Endothelial cell of umbilical vein (primary cell): Measurements from ENCODE around the gene ZNF425. TPM values are rescaled to one million over a fixed set of nuclear protein-coding genes. Genes with fewer than 3 reads are reported as not detected.

ENCODE experiments used
- BruUV-seq: library from RNA; stranded (reverse); fragments of 400-500 nt; replicated peaks from 2 replicates; lab custom pipeline; 2021; lab: Mats Ljungman, UMichigan
- CTCF ChIA-PET: fragments of 300-600, 350-600 bp; sonication (Branson Sonifier 250); formaldehyde crosslinking; loops from one replicate; lab custom pipeline; 2021; ENCODE audit warnings: antibody characterized with exemption, inconsistent platforms; lab: Charles Lee
- POLR2A ChIA-PET: fragments of 300-600, 350-600 bp; sonication (Branson Sonifier 250); formaldehyde crosslinking; loops from one replicate; lab custom pipeline; 2021; ENCODE audit warnings: antibody characterized with exemption, inconsistent platforms; lab: Charles Lee
- DNase-seq: peaks from one replicate; pipeline ENCODE4 v3.0.0-alpha.2; 2011; ENCODE audit warnings: low read depth, low spot score
- FAIRE-seq: peaks from 2 replicates; lab custom pipeline; 2011; peaks lifted over from hg19 to GRCh38; lab: Jason Lieb, UNC
- H2AFZ ChIP-seq: 2 replicates; pipeline ENCODE4 v1.6.0; 2012; ENCODE audit warnings: low read depth, low read length, control low read depth, inconsistent platforms
- H3K27ac ChIP-seq: 2 replicates; pipeline ENCODE4 v1.5.1; 2011; ENCODE audit warnings: low read depth, mild to moderate bottlenecking, control low read depth, low read length, moderate library complexity; ENCODE audit not compliant: insufficient read depth
- H3K27me3 ChIP-seq, 2 experiments: 2 replicates each; pipeline versions ENCODE4 v1.6.0 to v1.6.1; 2011; ENCODE audit warnings: low read length in 2 of 2, mixed read lengths in 1 of 2; ENCODE audit not compliant: control insufficient read depth in 2 of 2, insufficient read depth in 2 of 2
- H3K36me3 ChIP-seq, 2 experiments: 2 replicates in 1 of 2; 3 replicates in 1 of 2; pipeline ENCODE4 v1.5.1; 2011; ENCODE audit warnings: low read length in 2 of 2, mild to moderate bottlenecking in 1 of 2, moderate library complexity in 1 of 2; ENCODE audit not compliant: control insufficient read depth in 2 of 2, insufficient read depth in 2 of 2; ENCODE audit errors: extremely low read depth in 1 of 2
- H3K4me1 ChIP-seq: 3 replicates; pipeline ENCODE4 v1.5.1; 2011; ENCODE audit warnings: mild to moderate bottlenecking, low read length; ENCODE audit not compliant: control insufficient read depth, insufficient read depth; ENCODE audit errors: extremely low read depth
- H3K4me2 ChIP-seq: 2 replicates; pipeline ENCODE4 v1.6.1; 2011; ENCODE audit warnings: low read length, control low read depth, mixed read lengths; ENCODE audit not compliant: insufficient read depth
- H3K4me3 ChIP-seq, 3 experiments: fragments of 200-600 bp in 1 of 3; sonication (generic), shearing (Covaris generic) in 1 of 3; replicated peaks in 1 of 3; 2 replicates each; pipeline ENCODE4 v1.5.1; 2011 to 2016; ENCODE audit warnings: control low read depth in 3 of 3, low read length in 3 of 3, mild to moderate bottlenecking in 2 of 3, inconsistent platforms in 1 of 3, low read depth in 1 of 3, moderate library complexity in 1 of 3; ENCODE audit not compliant: insufficient read depth in 1 of 3
- H3K79me2 ChIP-seq: 2 replicates; pipeline ENCODE4 v1.6.0; 2012; ENCODE audit warnings: low read length, inconsistent platforms; ENCODE audit not compliant: control insufficient read depth, insufficient read depth
- H3K9ac ChIP-seq: replicated peaks from 2 replicates; pipeline ENCODE3; 2011; ENCODE audit warnings: low read length, control low read depth; ENCODE audit not compliant: insufficient read depth; ENCODE audit errors: extremely low read depth
- H3K9me1 ChIP-seq: replicated peaks from 3 replicates; pipeline ENCODE4 v1.6.0; 2011; ENCODE audit warnings: mild to moderate bottlenecking, low read length; ENCODE audit not compliant: control insufficient read depth, insufficient read depth; ENCODE audit errors: extremely low read depth
- H3K9me3 ChIP-seq: replicated peaks from 2 replicates; pipeline ENCODE4 v1.5.1; 2012; ENCODE audit warnings: low read length, inconsistent platforms; ENCODE audit not compliant: control insufficient read depth, insufficient read depth
- H4K20me1 ChIP-seq: replicated peaks from 2 replicates; pipeline ENCODE3; 2011; ENCODE audit warnings: mild to moderate bottlenecking, low read length; ENCODE audit not compliant: control insufficient read depth, insufficient read depth; ENCODE audit errors: extremely low read depth
- CTCF ChIP-seq, 2 donors: IDR thresholded peaks; 1 replicate in 1 of 2; 2 replicates in 1 of 2; pipeline ENCODE4 v1.5.1; 2011; ENCODE audit warnings: low read length in 2 of 2, mild to moderate bottlenecking in 2 of 2, moderate library complexity in 2 of 2, control low read depth in 1 of 2, inconsistent platforms in 1 of 2, low read depth in 1 of 2; ENCODE audit not compliant: insufficient read depth in 1 of 2; ENCODE audit errors: extremely low read depth in 1 of 2
- EZH2 ChIP-seq: IDR thresholded peaks from 2 replicates; pipeline ENCODE4 v1.6.1; 2012; ENCODE audit warnings: borderline replicate concordance, low read depth, mild to moderate bottlenecking, moderate library complexity, low read length, inconsistent platforms; ENCODE audit not compliant: severe bottlenecking
- FOS ChIP-seq: IDR thresholded peaks from 2 replicates; pipeline ENCODE4 v1.6.1; 2011; ENCODE audit warnings: mild to moderate bottlenecking, low read length, moderate library complexity, borderline replicate concordance; ENCODE audit not compliant: insufficient read depth
- GATA2 ChIP-seq: IDR thresholded peaks from 2 replicates; pipeline ENCODE4 v1.7.0; 2011; ENCODE audit warnings: low read depth, mild to moderate bottlenecking, moderate library complexity, mixed read lengths, low read length; ENCODE audit not compliant: insufficient read length, insufficient read depth
- JUN ChIP-seq: IDR thresholded peaks from 2 replicates; pipeline ENCODE4 v1.6.1; 2011; ENCODE audit warnings: borderline replicate concordance, low read depth; ENCODE audit not compliant: insufficient read length, insufficient read depth
- MAX ChIP-seq: IDR thresholded peaks from 2 replicates; pipeline ENCODE4 v1.6.1; 2011; ENCODE audit not compliant: insufficient read depth, insufficient read length
- MYC ChIP-seq: IDR thresholded peaks from one replicate; pipeline ENCODE4 v1.6.1; 2011; ENCODE audit warnings: mild to moderate bottlenecking, low read depth, low read length
- POLR2A ChIP-seq: IDR thresholded peaks from 2 replicates; pipeline ENCODE4 v1.6.1; 2012; ENCODE audit warnings: low read depth, mild to moderate bottlenecking, control low read depth, low read length
- POLR2AphosphoS5 ChIP-seq: IDR thresholded peaks from 2 replicates; pipeline ENCODE4 v1.6.1; 2012; ENCODE audit warnings: low read depth, mild to moderate bottlenecking, control low read depth, low read length, moderate library complexity; ENCODE audit not compliant: insufficient read depth
- dilution Hi-C: fragments of 300-500 bp; cut with MboI; formaldehyde crosslinking; loops from one replicate; pipeline ENCODE4 v1.15.0; 2019; ENCODE audit warnings: low sequenced_read_pairs; ENCODE audit not compliant: extremely low pct_ligation_motif_present
- intact Hi-C: fragments of 100-400 bp; cut with micrococcal nuclease; formaldehyde crosslinking; loops from one replicate; pipeline ENCODE4 v1.10.0; 2022
- polyA plus RNA-seq, 4 experiments: library from polyadenylated mRNA; depleted of rRNA in 3 of 4; stranded (reverse) in 3 of 4; unstranded in 1 of 4; fragments of >200 nt; gene quantifications; 2 replicates each; pipeline versions ENCODE4 v1.2.1 to v1.2.3, GENCODE V29; 2011 to 2012; ENCODE audit warnings: missing spikeins in 1 of 4
- total RNA-seq: library from RNA; stranded (reverse); gene quantifications from 2 replicates; pipeline ENCODE4 v1.2.3, GENCODE V29; 2021

The ZNF425 gene
- total and polyA plus RNA-seq, 2 donors (not counting 3 experiments of a cell fraction or from before 2014, with no cell fraction given) = 0.68 to 0.93 TPM

GRCh38 chr7:149171892-149172533 is 45.9 kb upstream of the ZNF425 start:
- Histone ChIP-seq H3K79me2 (no peaks in the 10 kb centered on the region), H2AFZ (no peak overlapping the region), H3K9me1 (no peaks in the 10 kb centered on the region), H4K20me1 (no peaks in the 10 kb centered on the region), H3K36me3 (peaks cover 9 to 10% of the 10 kb centered on the region in 2 experiments), H3K4me1 (peaks cover 7% of the 10 kb centered on the region), H3K4me3 (no peak overlapping the region), H3K9me3 (no peaks in the 10 kb centered on the region), H3K9ac (no peak overlapping the region), H3K4me2 (no peak overlapping the region), H3K27me3 (no peaks in the 10 kb centered on the region), H3K27ac (no peak overlapping the region)
- intact Hi-C loops = no loop called here
- dilution Hi-C loops = no loop called here
- BruUV-seq = no TSS peak
- POLR2A ChIA-PET = no interaction called here
- DNase-seq (no peak), FAIRE-seq (no peak)
- TF ChIP-seq POLR2AphosphoS5 (no peak), EZH2 (no peak), MYC (no peak), CTCF (IDR thresholded peaks at IDR 0.05; ENCODE audit: extremely low read depth in 1 of 2, insufficient read depth in 1 of 2, low read depth in 1 of 2, low read length in 2 of 2) (no peak), MAX (no peak), POLR2A (no peak), JUN (no peak), GATA2 (no peak), FOS (no peak)
- CTCF ChIA-PET = no interaction called here
